HepG2 (cell line): Measurements from ENCODE around the gene CBX2. TPM values are rescaled to one million over a fixed set of nuclear protein-coding genes. Genes with fewer than 3 reads are reported as not detected.

ENCODE experiments used
- CBX1 ChIP-seq: IDR thresholded peaks from one replicate; pipeline ENCODE4 v1.6.1; 2016; ENCODE audit warnings: antibody characterized with exemption, low read depth
- JUN ChIP-seq: sonication (generic); formaldehyde crosslinking; IDR thresholded peaks from 2 replicates; pipeline ENCODE4 v1.4.0; 2020; ENCODE audit warnings: mild to moderate bottlenecking, missing genetic modification reagents
- LCORL ChIP-seq, 2 experiments: fragments of 450-650 bp in 1 of 2; sonication (generic) in 1 of 2; formaldehyde crosslinking in 1 of 2; IDR thresholded peaks; 2 replicates each; pipeline versions ENCODE4 v1.5.0 to v1.6.1; 2017 to 2020; ENCODE audit warnings: antibody characterized with exemption in 1 of 2, missing genetic modification reagents in 1 of 2
- SIN3A ChIP-seq: IDR thresholded peaks from 2 replicates; pipeline ENCODE4 v1.6.1; 2011; ENCODE audit warnings: low read depth, mild to moderate bottlenecking, control low read depth, low read length, borderline replicate concordance
- TCF7 ChIP-seq: sonication (generic); IDR thresholded peaks from 2 replicates; pipeline ENCODE4 v1.6.1; 2016; ENCODE audit warnings: antibody characterized with exemption, low read depth
- TIGD3 ChIP-seq: sonication (generic); formaldehyde crosslinking; IDR thresholded peaks from 2 replicates; pipeline ENCODE4 v1.5.1; 2020; ENCODE audit warnings: mild to moderate bottlenecking, missing genetic modification reagents, borderline replicate concordance
- USF2 ChIP-seq, 2 experiments: sonication (generic) in 1 of 2; formaldehyde crosslinking in 1 of 2; IDR thresholded peaks; 2 replicates each; pipeline versions ENCODE4 v1.5.1 to v1.6.1; 2011 to 2020; ENCODE audit warnings: borderline replicate concordance in 1 of 2, low read depth in 1 of 2, low read length in 1 of 2, mild to moderate bottlenecking in 1 of 2, missing genetic modification reagents in 1 of 2, moderate library complexity in 1 of 2
- ZC3H13 ChIP-seq: sonication (generic); formaldehyde crosslinking; IDR thresholded peaks from 2 replicates; pipeline ENCODE4 v1.8.1; 2023; ENCODE audit warnings: mild to moderate bottlenecking, missing genetic modification reagents, moderate library complexity
- ZFP91 ChIP-seq: sonication (generic); formaldehyde crosslinking; IDR thresholded peaks from 2 replicates; pipeline ENCODE4 v1.9.0; 2022; ENCODE audit warnings: missing genetic modification reagents, mild to moderate bottlenecking, borderline replicate concordance
- ZNF205 ChIP-seq: IDR thresholded peaks from 2 replicates; pipeline ENCODE4 v1.6.1; 2018; ENCODE audit warnings: missing biosample characterization, missing genetic modification reagents
- ZNF337 ChIP-seq: sonication (generic); formaldehyde crosslinking; IDR thresholded peaks from 2 replicates; pipeline ENCODE4 v1.5.1; 2020; ENCODE audit warnings: missing genetic modification reagents, low read depth, mild to moderate bottlenecking, borderline replicate concordance
- ZNF562 ChIP-seq: sonication (generic); formaldehyde crosslinking; IDR thresholded peaks from 2 replicates; pipeline ENCODE4 v1.8.0; 2022; ENCODE audit warnings: missing genetic modification reagents, borderline replicate concordance
- ZNF574 ChIP-seq: sonication (generic); formaldehyde crosslinking; IDR thresholded peaks from 2 replicates; pipeline ENCODE4 v1.4.0; 2020; ENCODE audit warnings: missing genetic modification reagents
- ZNF713 ChIP-seq: sonication (generic); formaldehyde crosslinking; IDR thresholded peaks from 2 replicates; pipeline ENCODE4 v1.4.0; 2020; ENCODE audit warnings: mild to moderate bottlenecking, missing genetic modification reagents
- ZNF749 ChIP-seq: sonication (generic); formaldehyde crosslinking; IDR thresholded peaks from 2 replicates; pipeline ENCODE4 v1.8.0; 2022; ENCODE audit warnings: mild to moderate bottlenecking, missing genetic modification reagents, moderate library complexity, borderline replicate concordance
- ZXDC ChIP-seq: sonication (generic); formaldehyde crosslinking; IDR thresholded peaks from 2 replicates; pipeline ENCODE4 v1.5.0; 2020; ENCODE audit warnings: mild to moderate bottlenecking, missing genetic modification reagents
- polyA plus RNA-seq, 8 experiments: library from polyadenylated mRNA; depleted of rRNA in 3 of 8; stranded (reverse) in 7 of 8; unstranded in 1 of 8; fragments of >200 nt; fragmentation: Illumina TruSeq in 4 of 8; extraction: Trizol in 4 of 8; gene quantifications; 2 replicates each; pipeline versions ENCODE4 v1.2.1 to v1.2.3, GENCODE V29; 2011 to 2016; ENCODE audit warnings: low read depth in 4 of 8, missing spikeins in 1 of 8, mixed read lengths in 1 of 8; ENCODE audit not compliant: insufficient read depth in 1 of 8
- total RNA-seq, 5 experiments: library from RNA; depleted of rRNA; stranded (reverse); fragments of >200 nt; fragmentation: Illumina TruSeq; extraction: Trizol; gene quantifications; 2 replicates each; pipeline ENCODE4 v1.2.3, GENCODE V29; 2016; ENCODE audit warnings: low read depth in 1 of 5

CBX2 gene
- total and polyA plus RNA-seq, 2 of the 13 experiments (the other 11 are each of a cell fraction or from before 2014, with no cell fraction given): 14.5 to 31.1 TPM

GRCh38 chr17:79811011-79811867 lies 33.3 kb downstream of the CBX2 start (continued):
- TF ChIP-seq TIGD3 (CRISPR knock-in tag): no peak
- peak; percentile 24 for TF ChIP-seq CBX1
- 0 out of 2 replicates have a peak, but pooled peaks have one; percentile 36 for TF ChIP-seq ZNF749 (CRISPR knock-in tag)
- 0 out of 2 replicates have a peak, but pooled peaks have one; percentile 50 for TF ChIP-seq ZNF337
- peak; percentile 71 for TF ChIP-seq ZNF574 (CRISPR knock-in tag)
- no peak for TF ChIP-seq TCF7
- no peak for TF ChIP-seq ZNF713 (CRISPR knock-in tag)
- TF ChIP-seq JUN (CRISPR knock-in tag): no peak
- TF ChIP-seq ZFP91 (CRISPR knock-in tag): peak; percentile 88
- peak; percentile 30; the same call in 1 of the 2 replicates for TF ChIP-seq ZC3H13 (CRISPR knock-in tag)
- TF ChIP-seq ZNF562 (CRISPR knock-in tag): no peak
- no peak for TF ChIP-seq USF2 (IDR thresholded peaks at IDR 0.05; ENCODE audit: low read depth, low read length)
- TF ChIP-seq USF2 (CRISPR knock-in tag; IDR thresholded peaks at IDR 0.05; ENCODE audit: borderline replicate concordance): no peak
- TF ChIP-seq ZXDC (CRISPR knock-in tag): 0 out of 2 replicates have a peak, but pooled peaks have one; percentile 47
- peak; percentile 85 for TF ChIP-seq ZNF205 (CRISPR knock-in tag)
- no peak for TF ChIP-seq LCORL (IDR thresholded peaks at IDR 0.05)
- TF ChIP-seq LCORL (CRISPR knock-in tag; IDR thresholded peaks at IDR 0.05): peak; percentile 88
- TF ChIP-seq SIN3A: no peak
